Right kidney (tissue), 1 donor: Measurements from ENCODE around the gene OSCP1.

Experiments used
- DNase-seq: peaks from one replicate; pipeline ENCODE4 v3.0.0-alpha.2; 2016

The OSCP1 gene

GRCh38 chr1:36406440-36406839 lies 43.8 kb downstream of the OSCP1 start:
- DNase-seq, result no peak

GRCh38 chr1:36402504-36402890 lies 47.8 kb downstream of the OSCP1 start:
- DNase-seq, result no peak

GRCh38 chr1:36401602-36402503 lies 48.4 kb downstream of the OSCP1 start:
- DNase-seq, result no peak

GRCh38 chr1:36400825-36401601 lies 49.2 kb downstream of the OSCP1 start:
- DNase-seq, result no peak

GRCh38 chr1:36400514-36400824 lies 49.8 kb downstream of the OSCP1 start:
- no peak for DNase-seq

GRCh38 chr1:36398370-36398977 lies 51.8 kb downstream of the OSCP1 start:
- DNase-seq, result no peak

- peak; percentile 89 for DNase-seq
These were observed 52.6 kb downstream of the OSCP1 start, which contains the start of gene LSM10 for GRCh38 chr1:36397378-36398230. Gene LSM10, minus strand, starts transcription at chr1:36397908. Its CDS starts 3,779 bp downstream, at chr1:36394129.

GRCh38 chr1:36397083-36397377 lies 53.2 kb downstream of the OSCP1 start:
- DNase-seq, result no peak

- DNase-seq, result no peak
These were observed 53.9 kb downstream of the OSCP1 start for GRCh38 chr1:36396359-36396758.

- DNase-seq, result no peak
These were observed 56.6 kb downstream of the OSCP1 start for GRCh38 chr1:36393686-36394085.

- DNase-seq, result no peak
These were observed 57.4 kb downstream of the OSCP1 start for GRCh38 chr1:36392836-36393235.

- no peak for DNase-seq
These were observed 59.0 kb downstream of the OSCP1 start for GRCh38 chr1:36391271-36391670.

- DNase-seq, result no peak
These were observed 59.8 kb downstream of the OSCP1 start for GRCh38 chr1:36390411-36390810.

- no peak for DNase-seq
These were observed 60.3 kb downstream of the OSCP1 start for GRCh38 chr1:36389999-36390398.

GRCh38 chr1:36389261-36389660 lies 61.0 kb downstream of the OSCP1 start:
- DNase-seq, result no peak

GRCh38 chr1:36387141-36387949 lies 62.9 kb downstream of the OSCP1 start:
- DNase-seq, result no peak

GRCh38 chr1:36386265-36387140 lies 63.7 kb downstream of the OSCP1 start:
- DNase-seq, result no peak

GRCh38 chr1:36385410-36386264 lies 64.6 kb downstream of the OSCP1 start, which contains the start of gene STK40:
Gene STK40, minus strand, starts transcription at chr1:36385924. Its CDS starts 24,592 bp downstream, at chr1:36361332.
- peak; percentile 82 for DNase-seq
